GM21528 (cell line): ENCODE results near the gene NSRP1.
"Not testable (repeated sequence)": the region's sequence is repeated elsewhere in the genome, so short reads cannot be mapped to it uniquely, and the experiment has no call there.

ENCODE experiments used
- ATAC-seq: cut with Tn5 transposase; IDR thresholded peaks from one replicate; pipeline ENCODE4 v1.9.1; 2021; ENCODE audit warnings: mild to moderate bottlenecking, moderate library complexity; ENCODE audit not compliant: unreplicated experiment, low FRiP score

NSRP1 gene

DNA sequence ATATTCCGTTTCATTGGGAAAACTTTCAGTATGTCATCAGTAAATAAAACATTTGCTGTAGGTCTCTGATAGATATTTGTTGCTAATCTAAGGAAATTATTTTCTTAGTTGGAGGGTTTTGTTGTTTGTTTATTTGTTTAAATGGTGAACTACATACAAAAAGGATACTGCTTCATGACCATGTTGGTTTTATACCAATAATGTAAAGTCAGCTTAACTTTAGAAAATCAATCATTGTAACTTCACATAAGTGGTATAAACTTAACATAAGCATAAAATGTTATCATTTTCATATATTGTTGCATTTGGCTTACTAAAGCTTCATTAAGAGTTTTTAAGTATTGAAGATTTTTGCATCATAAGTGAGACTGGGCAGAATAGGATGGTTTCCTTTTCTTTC, 57.9 kb downstream of the NSRP1 start:
- ATAC-seq, result no peak

DNA sequence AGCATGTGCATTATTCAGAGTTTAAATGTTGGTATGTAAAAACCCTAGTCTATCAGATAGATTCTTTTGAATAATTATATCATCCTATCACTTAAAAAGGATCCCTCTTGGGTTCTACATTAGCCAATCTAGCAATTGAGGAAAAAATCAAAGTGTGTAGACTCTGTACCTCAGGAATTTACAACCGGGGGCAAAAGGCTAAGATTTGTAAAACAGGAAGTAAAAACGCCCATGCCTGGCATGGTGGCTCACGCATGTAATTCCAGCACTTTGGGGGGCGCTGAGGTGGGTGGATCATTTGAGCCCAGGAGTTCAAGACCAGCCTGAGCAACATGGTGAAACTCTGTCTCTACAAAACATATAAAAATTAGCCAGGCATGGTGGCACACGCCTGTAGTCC, 60.2 kb downstream of the NSRP1 start:
- no peak for ATAC-seq

DNA sequence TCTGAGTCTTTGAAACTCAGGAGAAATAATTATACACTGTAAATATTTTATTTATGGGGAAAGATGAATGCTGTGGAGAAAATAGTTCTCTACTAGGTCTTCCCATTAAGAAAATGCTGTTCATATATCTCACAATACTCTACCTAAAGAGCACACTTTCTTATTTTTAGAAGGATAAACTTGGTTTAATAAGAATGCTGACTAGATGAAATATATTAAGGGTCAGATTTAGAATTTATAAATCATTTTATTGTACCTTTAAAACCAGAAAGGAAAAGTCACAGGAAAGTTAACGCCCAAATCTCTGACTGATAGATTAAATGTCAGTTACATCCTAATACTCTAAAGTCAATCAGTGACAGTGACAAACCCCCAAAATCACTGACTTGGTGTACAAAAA, 70.1 kb downstream of the NSRP1 start:
- no peak for ATAC-seq

DNA sequence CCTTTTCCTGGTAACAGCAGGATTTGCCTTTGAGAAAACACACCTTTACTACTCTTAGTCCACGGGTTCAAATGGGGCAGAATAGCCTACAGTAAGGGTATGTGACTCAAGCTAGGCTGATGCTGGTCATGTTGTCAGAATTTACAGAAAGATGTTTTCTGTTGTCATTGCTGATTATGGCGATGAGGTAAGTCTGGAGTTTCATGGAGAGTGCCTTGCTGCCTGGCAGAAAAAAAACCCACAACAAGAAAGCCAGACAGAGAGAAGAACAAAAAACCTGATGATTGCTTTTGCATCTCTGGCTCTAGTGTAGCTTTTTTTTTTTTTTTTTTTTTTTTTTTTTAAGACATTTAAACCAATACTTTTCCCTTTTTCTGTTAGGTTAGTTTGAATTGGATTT, 71.0 kb downstream of the NSRP1 start:
- no peak for ATAC-seq

DNA sequence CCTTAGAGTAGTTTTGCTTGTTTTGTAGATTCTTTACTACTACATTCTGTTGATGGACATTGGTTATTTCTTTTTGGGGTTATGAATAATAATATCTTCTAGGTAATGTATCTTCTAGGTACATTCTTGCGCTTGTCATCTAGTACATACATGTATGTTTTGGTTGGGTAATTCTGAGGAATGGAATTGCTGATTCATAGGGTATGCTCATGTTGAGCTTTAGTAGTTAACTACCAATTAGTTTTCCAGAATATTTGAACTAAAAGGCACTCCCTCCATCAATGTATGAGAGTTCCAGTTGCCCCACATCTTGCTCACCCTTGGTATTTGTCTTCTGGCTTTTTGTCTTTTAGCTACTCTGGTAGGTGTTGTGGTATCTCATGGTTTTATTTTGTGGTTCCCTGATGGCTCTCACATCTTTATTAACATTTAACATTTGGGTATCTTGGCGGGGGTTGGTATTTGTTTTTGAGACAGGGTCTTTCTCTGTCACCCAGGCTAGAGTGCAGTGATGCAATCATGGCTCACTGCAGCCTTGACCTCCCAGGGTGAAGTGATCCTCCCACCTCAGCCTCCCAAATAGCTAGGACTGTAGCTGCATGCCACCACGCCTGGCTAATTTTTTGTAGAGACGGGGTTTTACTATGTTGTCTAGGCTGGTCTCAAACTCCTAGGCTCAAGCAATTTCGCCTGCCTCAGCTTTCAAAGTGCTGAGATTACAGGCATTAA, 71.8 kb downstream of the NSRP1 start:
- ATAC-seq, result no peak

DNA sequence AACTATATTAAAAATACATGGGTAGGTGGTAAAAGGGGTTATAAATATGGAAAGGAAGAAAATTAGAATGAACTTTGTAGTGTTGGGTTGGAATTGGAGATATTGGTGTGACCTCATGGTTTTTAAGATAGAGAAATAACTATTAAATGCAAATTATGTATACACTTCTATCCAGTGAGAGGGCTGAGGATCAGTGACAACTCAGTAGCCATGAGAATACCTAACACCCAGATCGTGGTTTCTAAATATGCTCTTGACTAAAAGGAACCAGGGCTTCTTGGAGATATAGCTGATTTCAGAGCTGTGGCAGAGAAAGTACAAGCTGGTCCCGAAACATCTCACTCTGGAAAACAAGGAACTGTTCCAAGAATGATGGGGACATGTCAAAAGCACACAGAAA, 74.5 kb downstream of the NSRP1 start:
- ATAC-seq, result no peak

DNA sequence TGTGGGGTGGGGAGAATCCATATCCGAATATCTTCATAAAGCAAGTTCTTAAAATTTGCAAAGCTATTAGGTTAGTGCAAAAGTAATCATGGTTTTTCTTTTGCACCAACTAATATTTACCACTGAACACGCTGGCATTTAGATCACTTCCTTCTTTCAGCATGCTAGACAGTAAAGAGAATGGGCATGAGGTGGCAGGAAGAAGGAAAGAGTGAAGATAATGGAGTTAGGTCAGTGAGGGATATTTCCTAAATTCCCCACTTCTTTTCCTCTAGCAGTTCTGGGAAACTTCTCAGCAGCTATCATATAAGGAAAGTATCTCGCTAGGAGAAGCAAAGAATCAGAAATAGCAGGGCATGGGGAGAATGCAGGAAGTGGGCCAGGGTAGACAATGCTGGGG, 79.9 kb downstream of the NSRP1 start:
- no peak for ATAC-seq

DNA sequence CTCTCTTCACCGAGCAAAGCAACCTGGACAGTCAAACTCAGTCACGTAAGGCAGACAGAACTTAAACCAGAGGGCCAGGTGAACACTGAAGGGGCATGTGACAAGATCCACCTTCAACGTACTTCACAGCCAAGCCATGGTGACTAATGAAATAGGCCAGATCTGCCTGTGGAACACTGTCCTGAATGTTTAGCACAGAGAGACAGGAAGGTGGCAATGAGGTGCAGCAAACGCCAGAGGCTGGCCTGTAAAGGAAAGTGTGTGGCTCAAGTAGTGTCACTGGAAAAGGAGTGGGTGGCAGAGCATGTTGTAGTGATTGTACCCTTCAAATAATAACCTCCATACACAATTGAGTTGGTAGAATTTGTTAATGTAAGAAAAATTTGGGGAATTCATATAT, 80.8 kb downstream of the NSRP1 start:
- ATAC-seq, result no peak

DNA sequence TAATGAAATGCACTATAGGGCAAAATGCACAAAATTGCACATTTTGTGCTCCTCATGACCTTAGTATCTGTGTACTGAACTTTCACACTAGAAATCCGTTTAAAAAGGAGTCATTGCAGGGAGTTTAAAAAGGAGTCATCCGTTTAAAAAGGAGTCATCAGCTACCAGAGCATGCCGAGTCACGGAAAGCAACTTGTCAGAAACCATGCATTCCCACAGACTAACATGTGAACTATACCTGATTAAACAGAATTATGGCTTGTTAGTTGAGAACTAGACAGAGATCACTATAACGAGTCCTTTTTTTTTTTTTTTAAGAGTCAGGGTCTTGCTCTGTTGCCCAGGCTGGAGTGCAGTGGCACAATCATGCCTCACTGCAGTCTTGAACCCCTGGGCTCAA, 83.0 kb downstream of the NSRP1 start:
- ATAC-seq, result no peak

DNA sequence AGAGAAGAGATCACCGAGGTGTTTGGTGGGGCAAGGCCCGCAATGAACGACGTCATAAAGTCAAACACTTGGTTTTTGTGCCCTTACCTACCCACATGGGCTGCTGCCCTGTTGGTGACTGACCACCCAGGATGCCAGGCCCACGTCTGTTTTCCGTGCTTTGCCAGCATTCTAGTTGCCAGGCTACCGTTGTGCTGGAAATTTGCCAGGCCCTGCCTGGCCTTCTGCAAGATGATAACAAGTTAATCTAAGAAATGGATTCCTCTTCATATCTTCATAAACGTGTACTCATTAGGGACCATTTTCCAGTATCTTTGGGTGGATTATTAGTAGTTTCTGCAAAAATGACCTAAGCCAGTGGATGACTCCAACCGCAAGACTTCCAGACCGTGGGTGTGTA, 83.5 kb downstream of the NSRP1 start:
- no peak for ATAC-seq

DNA sequence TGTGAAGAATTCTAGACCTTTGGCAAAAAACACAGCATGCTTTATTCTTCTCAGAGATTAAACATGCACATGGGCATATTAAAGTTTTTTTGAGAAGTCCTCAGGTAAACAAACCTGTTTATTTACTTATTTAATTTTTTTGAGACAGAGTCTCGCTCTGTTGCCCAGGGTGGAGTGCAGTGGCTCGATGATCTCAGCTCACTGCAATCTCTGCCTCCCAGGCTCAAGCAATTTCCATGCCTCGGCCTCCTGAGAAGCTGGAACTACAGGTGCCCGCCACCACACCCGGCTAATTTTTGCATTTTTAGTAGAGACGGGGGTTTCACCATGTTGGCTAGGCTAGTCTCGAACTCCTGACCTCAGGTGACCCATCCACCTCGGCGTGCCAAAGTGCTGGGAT, 84.0 kb downstream of the NSRP1 start:
- not testable (repeated sequence) for ATAC-seq

DNA sequence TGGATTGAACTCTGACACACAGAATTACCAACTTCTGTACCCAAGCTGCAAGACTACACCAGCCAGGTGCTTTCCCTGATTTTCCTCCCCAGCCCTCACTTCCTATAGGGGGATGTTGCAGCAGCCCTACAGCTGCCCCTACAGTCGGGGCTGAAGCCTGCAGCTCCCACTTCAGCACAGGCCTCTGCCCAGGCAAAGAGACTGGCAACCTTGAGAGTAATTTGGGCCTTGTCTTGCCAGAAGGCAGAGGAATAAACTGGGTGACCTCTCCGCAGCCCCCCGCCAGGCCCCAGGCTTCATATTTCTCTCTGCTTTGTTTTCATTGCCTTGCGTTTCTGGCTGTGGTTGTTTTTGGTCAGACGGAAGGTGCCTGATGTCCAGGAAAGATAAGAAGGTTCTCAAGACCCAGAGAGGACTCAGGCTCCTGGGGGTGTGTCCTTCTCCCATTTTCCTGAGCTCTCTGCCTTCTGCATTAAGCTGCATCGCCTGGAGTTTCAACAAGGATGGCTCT, 86.9 kb downstream of the NSRP1 start:
- ATAC-seq, result no peak

DNA sequence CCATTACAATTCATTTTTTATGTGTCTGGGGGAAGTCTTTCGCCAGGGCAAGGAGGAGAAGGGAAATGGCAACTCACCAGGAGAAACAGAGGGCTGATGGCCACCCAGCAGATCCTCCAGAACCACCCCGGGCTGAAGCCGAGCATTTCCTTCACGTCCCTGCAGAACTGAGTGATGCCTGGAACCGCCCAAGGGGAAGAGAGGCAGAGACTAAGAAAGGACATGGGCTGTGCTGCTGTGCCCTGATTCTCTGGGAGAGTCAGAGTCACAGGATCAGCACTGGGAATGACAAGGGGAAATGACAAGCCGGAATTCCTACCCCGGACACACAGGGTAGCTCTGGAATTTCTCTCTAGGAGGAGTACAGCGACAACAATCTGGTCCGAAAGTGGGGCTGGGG, 91.0 kb downstream of the NSRP1 start:
- ATAC-seq, result no peak

DNA sequence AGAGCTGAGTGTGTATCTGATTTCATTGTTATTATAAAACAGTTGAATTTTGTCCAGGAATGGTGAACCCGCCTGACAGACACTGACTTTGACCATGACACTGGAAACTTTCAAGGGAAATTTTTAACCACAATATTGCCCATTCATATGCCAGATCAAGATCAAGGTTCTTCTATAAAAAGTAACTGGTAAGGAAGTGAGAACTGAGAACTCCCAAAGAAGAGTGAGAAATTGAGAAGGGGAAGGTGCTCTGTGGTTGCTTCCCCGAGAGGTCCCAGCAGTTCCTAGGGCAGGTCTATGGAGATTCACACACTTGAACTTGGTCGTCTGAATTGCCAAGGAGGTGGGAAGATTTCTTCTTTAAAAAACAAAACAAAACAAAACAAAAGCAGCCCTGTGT, 91.6 kb downstream of the NSRP1 start:
- no peak for ATAC-seq

DNA sequence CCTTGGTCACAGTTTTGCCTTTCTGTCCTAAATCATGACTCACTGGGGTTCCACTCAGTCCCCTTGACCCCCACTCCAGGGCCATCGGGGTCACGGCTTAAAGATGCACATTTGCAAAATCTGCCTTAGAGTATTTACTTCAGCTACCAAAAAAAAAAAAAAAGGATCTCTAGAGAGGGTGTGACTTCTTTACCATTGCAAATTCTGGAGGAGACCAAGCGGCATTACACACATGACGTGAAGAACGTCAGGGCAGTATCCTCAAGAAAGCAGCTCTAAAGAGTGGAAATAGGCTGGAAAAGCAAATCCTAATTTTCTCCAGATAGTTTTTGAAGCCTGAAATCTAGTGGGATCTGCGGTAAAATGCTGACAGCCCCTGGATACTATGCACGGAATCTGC, 93.3 kb downstream of the NSRP1 start:
- ATAC-seq, result no peak

DNA sequence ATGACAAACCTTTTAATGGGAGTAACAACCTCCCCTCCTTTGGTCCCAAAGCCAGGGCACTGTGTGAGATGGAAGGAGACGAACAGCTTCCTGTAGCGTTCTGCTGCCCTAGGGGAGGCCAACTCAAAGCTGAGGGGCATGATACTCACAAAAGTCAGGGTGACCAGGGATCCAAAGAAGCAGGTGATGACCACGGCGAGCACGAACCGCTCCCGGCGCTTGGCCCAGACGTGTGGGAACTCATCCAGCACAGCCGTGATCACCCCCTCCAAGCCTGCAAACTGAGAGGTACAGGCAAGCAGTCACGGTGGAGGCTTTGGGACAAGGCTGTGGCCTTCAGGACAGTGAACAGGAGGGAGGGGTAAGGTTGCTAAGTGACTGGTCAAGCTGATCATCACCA, 93.8 kb downstream of the NSRP1 start:
- no peak for ATAC-seq

DNA sequence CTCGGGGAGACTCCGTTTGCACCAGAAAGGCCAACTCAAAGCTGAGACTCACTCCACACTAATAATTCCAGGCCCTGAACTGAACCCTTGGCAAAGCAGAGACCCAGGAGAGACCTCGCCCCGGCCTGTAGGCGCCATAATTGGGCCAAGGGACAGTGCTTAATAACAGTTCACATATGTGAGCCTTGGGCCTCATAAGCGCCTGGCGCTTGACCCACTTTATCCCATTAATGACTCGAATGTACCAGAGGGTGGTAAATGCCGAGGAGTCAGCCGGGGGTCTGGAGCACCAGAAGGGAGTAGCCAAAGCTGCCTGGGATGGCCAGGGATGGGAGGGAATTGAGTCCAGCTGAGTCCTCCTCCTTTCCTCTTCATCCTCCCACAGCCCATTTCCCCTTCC, 94.3 kb downstream of the NSRP1 start:
- ATAC-seq, result no peak

DNA sequence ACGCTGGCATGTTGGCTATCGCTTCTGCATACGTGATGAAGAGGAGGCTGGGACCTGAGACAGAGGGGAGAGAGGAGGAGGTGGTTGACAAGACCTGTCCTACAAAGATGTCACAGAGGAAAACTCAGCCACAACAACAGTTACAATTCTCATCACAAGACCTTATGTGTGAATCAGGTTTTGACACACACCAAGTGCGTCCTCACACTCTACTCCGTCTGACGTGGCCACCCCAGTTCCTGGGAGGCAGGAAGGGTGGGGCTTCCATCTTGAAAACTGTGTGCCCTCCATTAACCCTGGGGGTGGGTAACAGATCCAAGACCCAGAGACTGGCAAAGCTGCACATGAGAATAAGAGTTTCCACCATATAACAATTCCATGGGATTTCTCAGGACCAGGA, 94.8 kb downstream of the NSRP1 start:
- no peak for ATAC-seq

DNA sequence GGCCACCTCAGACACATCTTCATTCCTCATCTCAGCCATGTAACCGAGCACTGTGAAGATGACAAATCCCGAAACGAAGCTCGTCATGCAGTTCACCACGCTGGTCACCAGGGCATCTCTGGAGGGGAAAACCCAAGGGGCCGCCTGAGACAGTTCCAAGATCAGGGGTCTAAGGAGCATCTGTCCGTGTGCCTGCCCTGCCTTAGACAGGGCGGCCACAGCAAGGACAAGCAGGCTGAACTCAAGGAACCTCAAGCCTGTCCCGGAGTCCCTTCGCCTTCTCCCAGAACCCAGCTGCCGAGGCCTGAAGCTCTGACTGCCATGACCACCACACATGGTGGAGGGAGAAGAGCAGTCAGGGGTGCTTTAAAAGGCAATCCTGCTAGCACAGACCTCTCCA, 96.1 kb downstream of the NSRP1 start:
- no peak for ATAC-seq

DNA sequence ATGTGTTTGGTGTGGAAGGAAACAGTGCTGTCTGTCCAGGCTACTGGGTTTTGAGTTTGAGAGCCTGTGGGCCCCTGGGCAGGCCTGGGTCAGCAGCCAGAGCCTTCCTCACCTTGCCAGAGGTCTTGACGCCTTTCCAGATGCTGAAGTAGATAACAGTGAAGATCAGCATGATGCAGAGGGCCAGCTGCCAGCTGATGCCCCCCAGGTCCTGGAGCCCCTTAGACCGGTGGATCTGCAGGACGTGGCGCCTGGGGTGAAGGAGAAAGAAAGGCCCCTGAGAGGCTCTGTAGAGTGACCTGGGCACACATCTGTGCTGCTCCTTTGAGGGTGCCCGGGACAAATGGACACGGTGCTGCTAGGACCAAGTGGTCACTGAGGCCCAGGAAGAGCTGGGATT, 100.4 kb downstream of the NSRP1 start:
- ATAC-seq, result no peak

DNA sequence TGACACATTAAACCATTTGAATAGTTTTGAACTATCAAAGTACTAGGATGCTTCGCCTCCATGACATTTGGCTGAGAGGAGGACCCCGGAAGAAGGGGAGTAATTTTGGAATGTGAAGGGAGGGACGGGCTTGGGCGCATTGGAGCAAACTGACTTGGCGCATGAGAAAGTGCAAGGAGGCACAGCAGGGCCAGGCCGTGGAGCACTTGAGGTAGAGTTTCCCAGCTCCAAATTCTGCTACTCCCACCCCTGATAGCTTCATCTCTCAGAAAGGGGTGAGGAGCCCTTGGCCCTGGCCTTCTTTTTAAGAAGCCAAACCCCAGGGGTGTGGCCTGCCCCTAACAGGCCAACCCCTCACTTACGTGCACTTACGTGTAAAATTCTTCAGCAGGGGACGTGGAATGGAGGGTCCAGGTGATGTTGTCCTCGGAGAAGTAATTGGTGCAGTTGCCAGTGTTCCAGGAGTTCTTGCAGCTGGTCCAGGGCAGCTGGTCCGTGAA, 101.2 kb downstream of the NSRP1 start:
- no peak for ATAC-seq

DNA sequence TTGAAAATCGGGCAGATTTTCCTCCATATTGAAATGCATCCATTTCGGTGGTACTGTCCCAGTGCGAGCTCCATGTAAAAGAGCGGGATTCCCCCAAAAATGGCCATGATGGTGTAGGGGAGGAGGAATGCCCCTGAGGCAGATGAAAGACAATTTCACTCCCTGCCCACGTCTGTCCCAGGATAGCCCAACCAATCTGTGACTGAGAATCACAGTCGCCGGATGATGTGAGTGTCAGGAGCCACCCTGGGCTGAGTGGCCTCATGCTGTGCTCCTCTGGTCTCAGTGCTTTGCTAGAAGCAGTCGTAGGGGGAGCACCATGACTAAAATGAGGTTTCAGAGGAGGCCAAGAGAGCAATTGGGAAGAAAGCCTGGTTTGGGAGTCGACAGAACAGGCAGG, 102.2 kb downstream of the NSRP1 start:
- no peak for ATAC-seq

DNA sequence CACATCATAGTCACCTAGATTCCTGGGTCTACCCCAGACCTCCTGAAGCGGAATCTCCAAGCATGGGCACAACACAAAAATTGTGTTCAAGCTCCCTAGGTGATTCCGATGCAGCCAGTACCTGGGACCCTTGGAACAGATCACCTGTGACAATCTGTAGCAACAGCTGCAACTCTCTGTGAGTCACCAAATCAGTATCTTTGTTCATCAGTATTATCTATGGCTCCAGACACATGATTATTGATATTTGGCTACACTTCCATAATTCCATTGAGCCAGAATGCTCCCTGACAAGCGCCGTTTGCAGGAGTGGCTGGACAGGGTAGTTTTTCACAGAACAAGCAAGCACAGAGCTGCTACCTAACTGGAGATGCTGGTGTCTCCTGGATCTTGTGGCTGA, 102.7 kb downstream of the NSRP1 start:
- no peak for ATAC-seq
